Measurements from ENCODE around the gene FBN3.

GRCh38 chr19:8141726-8142512, 7.5 kb downstream of the FBN3 start:
- TF ChIP-seq CTCF (IDR thresholded peaks at IDR 0.05) = no peak
- TF ChIP-seq POLR2A (IDR thresholded peaks at IDR 0.05) = no peak
